K562 (cell line): ENCODE results near the gene OSCAR. TPM values are rescaled to one million over a fixed set of nuclear protein-coding genes. Genes with fewer than 3 reads are reported as not detected.

Source experiments
- ARID1B ChIP-seq: fragments of 450-650 bp; IDR thresholded peaks from 2 replicates; pipeline ENCODE4 v1.6.1; 2016; ENCODE audit warnings: antibody characterized with exemption, mild to moderate bottlenecking, inconsistent platforms
- ASH1L ChIP-seq: fragments of 450-650 bp; IDR thresholded peaks from 2 replicates; pipeline ENCODE4 v1.6.1; 2018; ENCODE audit warnings: borderline replicate concordance, mild to moderate bottlenecking, low read depth; ENCODE audit not compliant: partially characterized antibody
- CBX8 ChIP-seq: fragments of 200-600 bp; sonication (generic); IDR thresholded peaks from 2 replicates; pipeline ENCODE4 v1.6.1; 2012; ENCODE audit warnings: borderline replicate concordance, mixed run types, low read depth, mild to moderate bottlenecking, moderate library complexity, mixed read lengths, low read length, control low read depth, inconsistent platforms; ENCODE audit not compliant: poor library complexity, severe bottlenecking; ENCODE audit errors: extremely low read depth
- CSDE1 ChIP-seq, 2 experiments: fragments of 450-650 bp; IDR thresholded peaks; 2 replicates each; pipeline ENCODE4 v1.6.1; 2016; ENCODE audit warnings: mild to moderate bottlenecking in 1 of 2
- CXXC5 ChIP-seq: fragments of 250-450 bp; sonication (Bioruptor Pico); IDR thresholded peaks from 2 replicates; pipeline ENCODE4 v1.8.0; 2022; ENCODE audit warnings: inconsistent platforms, mild to moderate bottlenecking, moderate library complexity
- DIDO1 ChIP-seq: fragments of 450-650 bp; IDR thresholded peaks from 2 replicates; pipeline ENCODE4 v1.6.1; 2016; ENCODE audit warnings: low read depth, missing biosample characterization, missing genetic modification characterization
- ELK3 ChIP-seq: fragments of 450-650 bp; formaldehyde crosslinking; IDR thresholded peaks from 2 replicates; pipeline ENCODE4 v1.4.0; 2020; ENCODE audit warnings: mild to moderate bottlenecking
- HBP1 ChIP-seq: fragments of 450-650 bp; formaldehyde crosslinking; IDR thresholded peaks from 2 replicates; pipeline ENCODE4 v1.4.0; 2022; ENCODE audit warnings: missing genetic modification characterization
- NELFE ChIP-seq: IDR thresholded peaks from 2 replicates; pipeline ENCODE4 v1.6.1; 2011; ENCODE audit warnings: mild to moderate bottlenecking; ENCODE audit not compliant: insufficient read depth, insufficient read length
- PCBP1 ChIP-seq: fragments of 200-400 bp; formaldehyde crosslinking; IDR thresholded peaks from 2 replicates; pipeline ENCODE4 v1.6.1; 2018; ENCODE audit warnings: mild to moderate bottlenecking, low read depth, low read length; ENCODE audit not compliant: poor library complexity, severe bottlenecking
- RAD21 ChIP-seq, 2 experiments: fragments of 250-450 bp in 1 of 2; fragments of 450-650 bp in 1 of 2; sonication (Bioruptor Pico) in 1 of 2; formaldehyde crosslinking in 1 of 2; IDR thresholded peaks in 1 of 2; conservative IDR thresholded peaks in 1 of 2; 2 replicates each; pipeline versions ENCODE4 v1.4.0 to v1.8.0; 2020 to 2022; ENCODE audit warnings: mild to moderate bottlenecking in 2 of 2, moderate library complexity in 1 of 2
- RBFOX2 ChIP-seq: fragments of 200-400 bp; formaldehyde crosslinking; IDR thresholded peaks from 2 replicates; pipeline ENCODE4 v1.6.1; 2017; ENCODE audit warnings: low read depth, mild to moderate bottlenecking, low read length, moderate library complexity
- RFX1 ChIP-seq: fragments of 450-650 bp; IDR thresholded peaks from 2 replicates; pipeline ENCODE4 v1.6.1; 2016; ENCODE audit warnings: mild to moderate bottlenecking, moderate library complexity
- STAG1 ChIP-seq: sonication (generic); formaldehyde crosslinking; IDR thresholded peaks from 2 replicates; pipeline ENCODE4 v1.5.0; 2020; ENCODE audit warnings: missing genetic modification reagents, borderline replicate concordance
- STAT6 ChIP-seq: sonication (generic); formaldehyde crosslinking; IDR thresholded peaks from 2 replicates; pipeline ENCODE4 v1.8.1; 2023; ENCODE audit warnings: mild to moderate bottlenecking, missing genetic modification reagents
- ZNF143 ChIP-seq: sonication (generic); formaldehyde crosslinking; IDR thresholded peaks from 2 replicates; pipeline ENCODE4 v1.9.0; 2022; ENCODE audit warnings: mild to moderate bottlenecking, missing genetic modification reagents
- ZNF395 ChIP-seq: fragments of 200-800 bp; sonication (Bioruptor generic); IDR thresholded peaks from 2 replicates; pipeline ENCODE4 v1.6.1; 2017; ENCODE audit warnings: missing genetic modification characterization, missing compliant biosample characterization
- ZNF431 ChIP-seq: sonication (generic); formaldehyde crosslinking; IDR thresholded peaks from 2 replicates; pipeline ENCODE4 v1.8.0; 2022; ENCODE audit warnings: mild to moderate bottlenecking, missing genetic modification reagents
- ZNF780A ChIP-seq: fragments of 250-450 bp; sonication (Bioruptor Pico); IDR thresholded peaks from 2 replicates; pipeline ENCODE4 v1.5.0; 2021; ENCODE audit warnings: mild to moderate bottlenecking
- polyA plus RNA-seq, 8 experiments: library from polyadenylated mRNA; depleted of rRNA in 4 of 8; stranded (reverse) in 5 of 8; unstranded in 3 of 8; fragments of >200 nt; fragmentation: Nextera tagmentation in 2 of 8; fragmentation: Illumina TruSeq in 1 of 8; extraction: Ambion mirVana in 2 of 8; extraction: Trizol in 1 of 8; gene quantifications; 2 replicates each; pipeline versions ENCODE4 v1.2.1 to v1.2.3, GENCODE V29; 2011 to 2014; ENCODE audit warnings: inconsistent platforms in 1 of 8, missing spikeins in 1 of 8
- total RNA-seq, 7 experiments: library from RNA; depleted of rRNA in 6 of 7; stranded (reverse); fragments of >200 nt in 6 of 7; fragmentation: Illumina TruSeq in 2 of 7; extraction: Trizol in 2 of 7; gene quantifications; 2 replicates each; pipeline versions ENCODE4 v1.2.1 to v1.2.3, GENCODE V29; 2011 to 2021; ENCODE audit warnings: low replicate concordance in 1 of 7

OSCAR gene
- total and polyA plus RNA-seq, 9 of the 15 experiments (the other 6 are each of a cell fraction or from before 2014, with no cell fraction given): 0.09 to 0.62 (median 0.13) TPM; not detected in 5

- TF ChIP-seq ELK3 (CRISPR knock-in tag) (no peak), RFX1 (no peak), ZNF780A (no peak), CBX8 (no peak), NELFE (no peak), RAD21 (CRISPR knock-in tag; conservative IDR thresholded peaks at IDR 0.05 in 1 of 2, IDR thresholded peaks at IDR 0.05 in 1 of 2) (no peak), ZNF431 (CRISPR knock-in tag) (0 out of 2 replicates have a peak, but pooled peaks have one; percentile 58), STAT6 (CRISPR knock-in tag) (peak; percentile 94; the same call in 1 of the 2 replicates), CXXC5 (CRISPR knock-in tag) (peak; percentile 99), RBFOX2 (peak; percentile 84), ZNF143 (CRISPR knock-in tag) (peak; percentile 97), ARID1B (no peak; the same call in 1 of the 2 replicates), STAG1 (no peak), ASH1L (peak; percentile 82), PCBP1 (no peak), ZNF395 (CRISPR knock-in tag) (peak; percentile 92), CSDE1 (IDR thresholded peaks at IDR 0.05) (peak in 1 of 2 experiments; percentile 92; a peak in 2 of 4 replicates), DIDO1 (tag) (peak; percentile 98), HBP1 (CRISPR knock-in tag) (0 out of 2 replicates have a peak, but pooled peaks have one; percentile 13)
Observed at GRCh38 chr19:54115109-54116063, 14.8 kb upstream of the OSCAR start, which contains the start of the genes PRPF31 and TFPT (continued).
